Spleen (tissue), 7 donors: Measurements from ENCODE around the gene EHMT1.

ENCODE experiments used
- CTCF ChIP-seq, 11 experiments: fragments of 200-600 bp in 7 of 11; fragments of 450-650 bp in 4 of 11; sonication (generic) in 4 of 11; IDR thresholded peaks in 8 of 11; conservative IDR thresholded peaks in 3 of 11; 1 replicate in 7 of 11; 2 replicates in 4 of 11; pipeline versions ENCODE4 v1.4.0 to v1.8.0; 2016 to 2021; ENCODE audit warnings: antibody characterized with exemption in 11 of 11, inconsistent platforms in 4 of 11, mild to moderate bottlenecking in 1 of 11
- POLR2A ChIP-seq, 3 donors: fragments of 450-650 bp; IDR thresholded peaks; one replicate each; pipeline ENCODE4 v1.5.1; 2017; ENCODE audit warnings: antibody characterized with exemption in 3 of 3, mild to moderate bottlenecking in 1 of 3
- donor health status: DM: no; HTN: no; CAD: no; lungs with moderate emphysema.
- donor health status: DM: no; HTN: no; CAD: no.
- donor health status: DM: no; HTN: no; CAD: no.

- TF ChIP-seq CTCF (IDR thresholded peaks at IDR 0.05 in 8 of 11, conservative IDR thresholded peaks at IDR 0.05 in 3 of 11), result no peak
- TF ChIP-seq POLR2A (IDR thresholded peaks at IDR 0.05), result no peak
Observed at GRCh38 chr9:137640862-137641261, 22.1 kb downstream of the EHMT1 start.
